Measurements from ENCODE around the gene DPP7.

GRCh38 chr9:137085920-137086530, 28.5 kb downstream of the DPP7 start:
- no peak for TF ChIP-seq POLR2AphosphoS5 (IDR thresholded peaks at IDR 0.05)
- no peak for TF ChIP-seq CTCF (IDR thresholded peaks at IDR 0.05)

Measured in sigmoid colon (tissue), 4 donors.